Fibroblast of lung (primary cell): ENCODE data around the gene KLHL17. TPM values are rescaled to one million over a fixed set of nuclear protein-coding genes. Genes with fewer than 3 reads are reported as not detected.

Experiments
- DNase-seq, 2 donors: peaks; one replicate each; pipeline versions ENCODE4 v3.0.0 to v3.0.0-alpha.2; 2010; ENCODE audit warnings: low read depth in 2 of 2
- H2AFZ ChIP-seq: 2 replicates; pipeline ENCODE4 v1.5.1; 2012; ENCODE audit warnings: low read length, control low read depth, inconsistent platforms
- H3K27ac ChIP-seq: 2 replicates; pipeline ENCODE4 v1.5.1; 2011; ENCODE audit warnings: low read length, control low read depth; ENCODE audit not compliant: insufficient read depth
- H3K27me3 ChIP-seq: 2 replicates; pipeline ENCODE4 v1.5.1; 2011; ENCODE audit warnings: mild to moderate bottlenecking, low read length; ENCODE audit not compliant: control insufficient read depth, insufficient read depth
- H3K36me3 ChIP-seq: 2 replicates; pipeline ENCODE4 v1.5.1; 2011; ENCODE audit warnings: low read length; ENCODE audit not compliant: control insufficient read depth, insufficient read depth
- H3K4me1 ChIP-seq: 2 replicates; pipeline ENCODE4 v1.5.1; 2011; ENCODE audit warnings: low read length; ENCODE audit not compliant: control insufficient read depth, insufficient read depth; ENCODE audit errors: extremely low read depth
- H3K4me2 ChIP-seq: 2 replicates; pipeline ENCODE4 v1.5.1; 2011; ENCODE audit warnings: low read length, control low read depth; ENCODE audit not compliant: insufficient read depth; ENCODE audit errors: extremely low read depth
- H3K4me3 ChIP-seq, 4 experiments: fragments of 200-600 bp in 1 of 4; sonication (generic) in 1 of 4; replicated peaks in 1 of 4; 2 replicates each; pipeline ENCODE4 v1.5.1; 2011 to 2016; ENCODE audit warnings: low read length in 4 of 4, low read depth in 3 of 4, mild to moderate bottlenecking in 3 of 4, control low read depth in 2 of 4, inconsistent platforms in 1 of 4, mixed read lengths in 1 of 4; ENCODE audit not compliant: insufficient read depth in 1 of 4; ENCODE audit errors: control extremely low read depth in 1 of 4
- H3K79me2 ChIP-seq: 2 replicates; pipeline ENCODE4 v1.5.1; 2012; ENCODE audit warnings: mild to moderate bottlenecking, low read length, inconsistent platforms; ENCODE audit not compliant: control insufficient read depth, insufficient read depth
- H3K9ac ChIP-seq: 2 replicates; pipeline ENCODE4 v1.5.1; 2011; ENCODE audit warnings: mild to moderate bottlenecking, low read length, control low read depth; ENCODE audit not compliant: insufficient read depth
- H3K9me3 ChIP-seq: 2 replicates; pipeline ENCODE4 v1.5.1; 2012; ENCODE audit warnings: low read depth, low read length; ENCODE audit not compliant: control insufficient read depth, insufficient read depth
- H4K20me1 ChIP-seq: 2 replicates; pipeline ENCODE4 v1.5.1; 2011; ENCODE audit warnings: low read length; ENCODE audit not compliant: control insufficient read depth, insufficient read depth; ENCODE audit errors: extremely low read depth
- EZH2 ChIP-seq: IDR thresholded peaks from 2 replicates; pipeline ENCODE4 v1.5.1; 2012; ENCODE audit warnings: low read length, control low read depth, mild to moderate bottlenecking; ENCODE audit errors: missing control alignments
- polyA plus RNA-seq, 2 donors: library from polyadenylated mRNA; depleted of rRNA in 1 of 2; stranded (reverse) in 1 of 2; unstranded in 1 of 2; fragments of >200 nt; gene quantifications; 2 replicates each; pipeline ENCODE4 v1.2.1, GENCODE V29; 2011 to 2012; ENCODE audit warnings: missing spikeins in 1 of 2
- total RNA-seq: library from RNA; depleted of rRNA; stranded (reverse); fragments of >200 nt; gene quantifications from 2 replicates; pipeline ENCODE4 v1.2.1, GENCODE V29; 2014
- TF ChIP-seq, protein P1 (sequence below), 2 donors: IDR thresholded peaks in 1 of 2; conservative IDR thresholded peaks in 1 of 2; 1 replicate in 1 of 2; 2 replicates in 1 of 2; pipeline ENCODE4 v1.5.1; 2011 to 2012; ENCODE audit warnings: low read length in 2 of 2, control low read depth in 1 of 2, inconsistent platforms in 1 of 2, low read depth in 1 of 2, mild to moderate bottlenecking in 1 of 2

The KLHL17 gene
- total and polyA plus RNA-seq, 2 donors (not counting 1 experiment from before 2014, with no cell fraction given), result 4.7 to 7.4 TPM

DNA sequence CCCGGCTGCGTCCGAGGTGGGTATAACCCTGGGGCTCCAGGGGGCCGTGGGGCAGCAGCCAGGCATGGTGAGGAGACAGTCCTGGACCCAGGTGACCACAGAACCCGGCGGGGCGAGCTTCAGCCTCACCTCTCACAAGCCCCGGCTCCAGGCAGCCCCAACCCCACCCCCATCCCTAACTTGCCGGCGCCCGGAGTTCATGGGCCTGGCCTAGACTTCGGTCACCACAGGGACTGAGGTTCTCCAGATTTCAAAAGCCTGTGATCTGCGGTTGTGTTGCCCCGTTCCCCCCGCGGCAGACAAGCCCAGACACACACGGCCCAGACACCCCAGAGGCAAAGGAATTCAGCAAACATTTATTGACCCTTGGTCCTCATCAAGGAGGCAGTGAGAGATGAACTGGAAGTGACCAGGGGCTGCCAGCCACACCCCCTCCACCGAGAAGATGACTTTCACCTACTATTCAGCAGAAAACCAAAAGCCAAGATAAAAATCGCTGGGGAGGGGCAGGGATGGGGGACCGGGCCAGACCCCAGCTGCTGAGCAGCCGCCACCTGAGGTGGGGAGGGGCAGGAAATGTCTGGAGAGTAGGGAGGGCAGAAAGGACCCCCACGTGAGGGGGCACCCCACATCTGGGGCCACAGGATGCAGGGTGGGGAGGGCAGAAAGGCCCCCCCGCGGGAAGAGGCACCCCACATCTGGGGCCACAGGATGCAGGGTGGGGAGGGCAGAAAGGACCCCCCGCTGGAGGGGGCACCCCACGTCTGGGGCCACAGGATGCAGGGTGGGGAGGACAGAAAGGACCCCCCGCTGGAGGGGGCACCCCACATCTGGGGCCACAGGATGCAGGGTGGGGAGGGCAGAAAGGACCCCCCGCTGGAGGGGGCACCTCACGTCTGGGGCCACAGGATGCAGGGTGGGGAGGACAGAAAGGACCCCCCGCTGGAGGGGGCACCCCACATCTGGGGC is 35.6 kb downstream of the KLHL17 start:
- Histone ChIP-seq H3K4me2 (no peak overlapping the region), H3K27ac (no peak overlapping the region), H3K4me1 (peaks cover 2% of the 10 kb centered on the region), H3K9me3 (no peaks in the 10 kb centered on the region), H4K20me1 (no peaks in the 10 kb centered on the region), H3K27me3 (peaks cover 17% of the 10 kb centered on the region), H3K4me3 (no peak overlapping the region), H3K79me2 (no peaks in the 10 kb centered on the region), H3K9ac (no peak overlapping the region), H3K36me3 (no peaks in the 10 kb centered on the region), H2AFZ (no peak overlapping the region)
- TF ChIP-seq, protein P1, sequence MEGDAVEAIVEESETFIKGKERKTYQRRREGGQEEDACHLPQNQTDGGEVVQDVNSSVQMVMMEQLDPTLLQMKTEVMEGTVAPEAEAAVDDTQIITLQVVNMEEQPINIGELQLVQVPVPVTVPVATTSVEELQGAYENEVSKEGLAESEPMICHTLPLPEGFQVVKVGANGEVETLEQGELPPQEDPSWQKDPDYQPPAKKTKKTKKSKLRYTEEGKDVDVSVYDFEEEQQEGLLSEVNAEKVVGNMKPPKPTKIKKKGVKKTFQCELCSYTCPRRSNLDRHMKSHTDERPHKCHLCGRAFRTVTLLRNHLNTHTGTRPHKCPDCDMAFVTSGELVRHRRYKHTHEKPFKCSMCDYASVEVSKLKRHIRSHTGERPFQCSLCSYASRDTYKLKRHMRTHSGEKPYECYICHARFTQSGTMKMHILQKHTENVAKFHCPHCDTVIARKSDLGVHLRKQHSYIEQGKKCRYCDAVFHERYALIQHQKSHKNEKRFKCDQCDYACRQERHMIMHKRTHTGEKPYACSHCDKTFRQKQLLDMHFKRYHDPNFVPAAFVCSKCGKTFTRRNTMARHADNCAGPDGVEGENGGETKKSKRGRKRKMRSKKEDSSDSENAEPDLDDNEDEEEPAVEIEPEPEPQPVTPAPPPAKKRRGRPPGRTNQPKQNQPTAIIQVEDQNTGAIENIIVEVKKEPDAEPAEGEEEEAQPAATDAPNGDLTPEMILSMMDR (conservative IDR thresholded peaks at IDR 0.05 in 1 of 2, IDR thresholded peaks at IDR 0.05 in 1 of 2; ENCODE audit: low read depth in 1 of 2, low read length in 2 of 2), result no peak
- TF ChIP-seq EZH2, result no peak
- no peak for DNase-seq

DNA sequence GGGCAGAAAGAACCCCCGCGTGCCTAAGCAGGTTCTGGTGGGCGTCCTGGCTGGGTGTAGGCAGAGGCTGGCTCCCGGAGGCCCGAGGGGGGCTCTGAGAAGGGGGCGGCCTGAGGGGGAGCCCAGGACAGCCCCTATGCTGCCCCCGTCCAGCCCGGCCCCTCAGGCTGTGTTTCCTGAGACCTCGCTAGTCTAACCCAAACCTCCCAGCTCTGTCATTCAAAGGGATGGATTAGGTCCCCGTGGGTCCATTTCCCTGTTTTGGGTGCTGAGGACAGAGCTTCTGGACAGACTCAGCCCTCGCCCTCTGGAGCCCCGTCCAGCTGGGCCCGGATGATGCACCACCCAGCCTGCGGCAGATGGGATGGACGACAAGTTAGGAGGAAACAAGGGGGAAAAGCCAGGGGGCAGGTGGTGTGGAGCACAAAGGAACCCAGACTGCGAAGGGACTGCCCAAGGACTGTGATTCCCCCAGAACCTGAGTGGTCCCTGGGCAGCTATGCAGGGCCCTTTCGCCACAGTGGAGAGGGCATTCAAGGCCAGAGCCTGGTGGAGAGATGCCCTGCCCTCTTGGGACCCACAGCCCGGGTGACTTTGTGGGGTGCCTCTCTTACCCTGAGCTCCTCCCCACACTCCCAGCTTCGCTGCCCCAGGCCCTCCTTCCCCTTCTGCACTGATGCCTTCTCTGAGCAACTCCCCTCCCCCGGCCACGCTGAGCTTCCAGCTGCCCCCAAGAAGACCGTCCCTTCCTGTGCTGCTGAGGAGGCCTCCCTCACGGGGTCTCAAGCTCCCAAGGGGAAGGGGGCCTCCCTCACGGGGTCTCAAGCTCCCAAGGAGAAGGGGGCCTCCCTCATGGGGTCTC is 36.7 kb downstream of the KLHL17 start:
- H3K9ac ChIP-seq, result no peak overlapping the region
- H2AFZ ChIP-seq, result no peak overlapping the region
- H4K20me1 ChIP-seq, result no peaks in the 10 kb centered on the region
- H3K79me2 ChIP-seq, result no peaks in the 10 kb centered on the region
- no peak for TF ChIP-seq EZH2
- TF ChIP-seq, protein P1 (conservative IDR thresholded peaks at IDR 0.05 in 1 of 2, IDR thresholded peaks at IDR 0.05 in 1 of 2; ENCODE audit: low read depth in 1 of 2, low read length in 2 of 2), result no peak
- peaks cover 17% of the 10 kb centered on the region for H3K27me3 ChIP-seq
- peaks cover 2% of the 10 kb centered on the region for H3K4me1 ChIP-seq
- H3K4me2 ChIP-seq, result no peak overlapping the region
- H3K4me3 ChIP-seq, result no peak overlapping the region
- H3K27ac ChIP-seq, result no peak overlapping the region
- no peak for DNase-seq
- H3K36me3 ChIP-seq, result no peaks in the 10 kb centered on the region
- no peaks in the 10 kb centered on the region for H3K9me3 ChIP-seq

DNA sequence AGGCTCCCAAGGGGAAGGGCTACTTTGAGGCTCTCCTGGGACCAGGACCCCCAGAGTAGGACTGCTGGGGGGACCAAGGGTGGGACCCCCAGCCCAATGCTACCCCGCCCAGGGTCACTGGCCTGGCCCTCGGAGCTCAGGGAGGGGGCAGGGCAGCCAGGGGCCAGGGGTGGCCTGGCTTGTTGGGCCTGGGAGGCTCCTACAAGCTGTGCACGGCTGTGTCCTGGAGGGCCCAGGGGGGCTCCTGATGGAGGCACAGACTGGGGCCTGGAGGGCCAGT is 37.3 kb downstream of the KLHL17 start:
- Histone ChIP-seq H3K36me3 (no peaks in the 10 kb centered on the region), H3K4me1 (peaks cover 2% of the 10 kb centered on the region), H3K27me3 (peaks cover 17% of the 10 kb centered on the region), H3K9ac (no peak overlapping the region), H3K9me3 (no peaks in the 10 kb centered on the region), H3K4me2 (no peak overlapping the region), H3K4me3 (no peak overlapping the region), H3K79me2 (no peaks in the 10 kb centered on the region), H3K27ac (no peak overlapping the region), H4K20me1 (no peaks in the 10 kb centered on the region), H2AFZ (no peak overlapping the region)
- DNase-seq, result no peak
- TF ChIP-seq EZH2, result no peak
- TF ChIP-seq, protein P1 (conservative IDR thresholded peaks at IDR 0.05 in 1 of 2, IDR thresholded peaks at IDR 0.05 in 1 of 2; ENCODE audit: low read depth in 1 of 2, low read length in 2 of 2), result no peak
